Measurements from ENCODE around the gene KREMEN1. TPM values are rescaled to one million over a fixed set of nuclear protein-coding genes. Genes with fewer than 3 reads are reported as not detected.

KREMEN1 gene
- total and polyA plus RNA-seq, 2 experiments from 2014 or later: 7.5 to 10.5 TPM

GRCh38 chr22:29092243-29092642, 19.4 kb downstream of the KREMEN1 start:
- Histone ChIP-seq H3K27me3 (no peaks in the 10 kb centered on the region), H4K20me1 (ENCODE audit: insufficient read depth, poor library complexity, severe bottlenecking) (no peaks in the 10 kb centered on the region), H3K9me3 (ENCODE audit: low read depth) (no peaks in the 10 kb centered on the region), H2AFZ (no peak overlapping the region), H3K36me3 (replicated peaks; ENCODE audit: insufficient read depth, low read depth) (no peaks in the 10 kb centered on the region), H3K27ac (no peak overlapping the region), H3K4me2 (no peak overlapping the region), H3K4me1 (ENCODE audit: insufficient read depth) (peaks cover 17% of the 10 kb centered on the region), H3K9me2 (replicated peaks; ENCODE audit: insufficient read depth) (no peaks in the 10 kb centered on the region), H3K4me3 (no peak overlapping the region), H3K79me2 (no peaks in the 10 kb centered on the region)
- TF ChIP-seq EZH2 (IDR thresholded peaks at IDR 0.05; ENCODE audit: borderline replicate concordance) (no peak), EZH2phosphoT487 (IDR thresholded peaks at IDR 0.05; ENCODE audit: low read depth, severe bottlenecking, unreplicated experiment) (no peak), CTCF (IDR thresholded peaks at IDR 0.05; ENCODE audit: poor library complexity) (no peak)
- WGBS (ENCODE audit: low lambda C conversion rate, missing lambda C conversion rate): 74% methylated on average over 4 of the region's 4 CpGs
- no peak for DNase-seq (ENCODE audit: low spot score)

DNA sequence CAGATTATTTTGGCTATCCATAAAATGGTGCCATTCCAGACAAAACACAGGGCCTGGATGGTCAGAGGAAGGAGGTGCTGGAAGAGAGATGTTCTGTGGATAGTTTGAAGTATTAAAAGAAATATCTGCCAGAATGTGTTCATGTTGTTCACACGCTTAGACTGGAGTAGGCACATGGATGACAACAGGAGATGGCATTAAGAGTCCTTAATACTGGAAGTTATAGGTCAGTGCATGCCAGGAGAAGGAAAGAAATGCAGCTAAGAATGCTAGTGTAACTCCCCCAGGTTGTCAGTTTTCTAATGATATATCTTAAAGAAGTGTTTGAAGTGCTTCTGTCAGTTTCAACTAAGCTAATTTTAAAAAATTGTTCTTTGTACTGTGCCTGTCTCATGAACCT, 20.2 kb downstream of the KREMEN1 start:
- Histone ChIP-seq H3K27me3 (no peaks in the 10 kb centered on the region), H3K4me2 (no peak overlapping the region), H3K4me1 (ENCODE audit: insufficient read depth) (peaks cover 19% of the 10 kb centered on the region), H3K4me3 (no peak overlapping the region), H3K27ac (no peak overlapping the region), H3K36me3 (replicated peaks; ENCODE audit: insufficient read depth, low read depth) (no peaks in the 10 kb centered on the region), H4K20me1 (ENCODE audit: insufficient read depth, poor library complexity, severe bottlenecking) (no peaks in the 10 kb centered on the region), H3K9me3 (ENCODE audit: low read depth) (no peaks in the 10 kb centered on the region), H3K9me2 (replicated peaks; ENCODE audit: insufficient read depth) (no peaks in the 10 kb centered on the region), H2AFZ (no peak overlapping the region), H3K79me2 (no peaks in the 10 kb centered on the region)
- WGBS (ENCODE audit: low lambda C conversion rate, missing lambda C conversion rate): 89% methylated on average over 1 of the region's 1 CpG
- no peak for DNase-seq (ENCODE audit: low spot score)
- TF ChIP-seq EZH2phosphoT487 (IDR thresholded peaks at IDR 0.05; ENCODE audit: low read depth, severe bottlenecking, unreplicated experiment) (no peak), CTCF (IDR thresholded peaks at IDR 0.05; ENCODE audit: poor library complexity) (no peak), EZH2 (IDR thresholded peaks at IDR 0.05; ENCODE audit: borderline replicate concordance) (no peak)

- no peak for DNase-seq (ENCODE audit: low spot score)
- Histone ChIP-seq H3K36me3 (replicated peaks; ENCODE audit: insufficient read depth, low read depth) (no peaks in the 10 kb centered on the region), H3K27ac (no peak overlapping the region), H3K4me3 (no peak overlapping the region), H3K9me3 (ENCODE audit: low read depth) (no peaks in the 10 kb centered on the region), H3K4me1 (ENCODE audit: insufficient read depth) (peaks cover 19% of the 10 kb centered on the region), H3K27me3 (no peaks in the 10 kb centered on the region), H2AFZ (no peak overlapping the region), H4K20me1 (ENCODE audit: insufficient read depth, poor library complexity, severe bottlenecking) (no peaks in the 10 kb centered on the region), H3K4me2 (no peak overlapping the region), H3K9me2 (replicated peaks; ENCODE audit: insufficient read depth) (no peaks in the 10 kb centered on the region), H3K79me2 (no peaks in the 10 kb centered on the region)
- no peak for TF ChIP-seq CTCF (IDR thresholded peaks at IDR 0.05; ENCODE audit: poor library complexity)
- no peak for TF ChIP-seq EZH2 (IDR thresholded peaks at IDR 0.05; ENCODE audit: borderline replicate concordance)
- TF ChIP-seq EZH2phosphoT487 (IDR thresholded peaks at IDR 0.05; ENCODE audit: low read depth, severe bottlenecking, unreplicated experiment): no peak
- 59% methylated on average over 4 of the region's 4 CpGs for WGBS (ENCODE audit: low lambda C conversion rate, missing lambda C conversion rate)
Measured at GRCh38 chr22:29093501-29094300, 20.9 kb downstream of the KREMEN1 start.
